Liver (tissue), 2 donors: ENCODE data around the gene ZNF600.
"Not testable (repeated sequence)": the region's sequence is repeated elsewhere in the genome, so short reads cannot be mapped to it uniquely, and the experiment has no call there.

ENCODE experiments used
- YY1 ChIP-seq: IDR thresholded peaks from 2 replicates; pipeline ENCODE4 v1.6.1; 2016; ENCODE audit warnings: antibody characterized with exemption, mild to moderate bottlenecking
- TF ChIP-seq, protein P1 (sequence below): fragments of 150-350 bp; IDR thresholded peaks from 2 replicates; pipeline ENCODE4 v1.5.1; 2017; ENCODE audit warnings: improper control_type of control experiment, low read depth, low read length; ENCODE audit not compliant: missing input control
- TF ChIP-seq, protein P2 (sequence below): IDR thresholded peaks from 2 replicates; pipeline ENCODE4 v1.6.1; 2016; ENCODE audit warnings: antibody characterized with exemption, mild to moderate bottlenecking
- donor health status: healthy.

DNA sequence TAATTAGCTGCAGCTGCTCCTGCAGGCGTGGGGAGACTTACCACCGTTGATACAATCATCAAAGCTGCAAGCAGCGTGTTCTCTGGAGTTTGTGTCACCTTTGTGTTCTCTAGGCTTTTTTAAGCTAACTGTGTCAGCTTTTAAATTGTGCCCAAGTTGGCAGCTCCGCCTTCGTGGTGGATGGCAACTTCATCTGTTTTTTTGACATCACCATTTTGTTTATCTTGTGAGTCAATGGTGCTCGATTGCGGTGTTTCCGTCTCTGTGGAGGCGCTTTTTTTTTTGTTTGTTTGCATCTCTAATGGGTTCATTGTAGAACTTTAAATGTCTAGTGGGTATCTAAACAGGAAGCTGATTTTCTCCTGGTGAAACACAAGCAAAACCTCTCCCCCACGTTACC, 40.7 kb downstream of the ZNF600 start:
- TF ChIP-seq, protein P1, sequence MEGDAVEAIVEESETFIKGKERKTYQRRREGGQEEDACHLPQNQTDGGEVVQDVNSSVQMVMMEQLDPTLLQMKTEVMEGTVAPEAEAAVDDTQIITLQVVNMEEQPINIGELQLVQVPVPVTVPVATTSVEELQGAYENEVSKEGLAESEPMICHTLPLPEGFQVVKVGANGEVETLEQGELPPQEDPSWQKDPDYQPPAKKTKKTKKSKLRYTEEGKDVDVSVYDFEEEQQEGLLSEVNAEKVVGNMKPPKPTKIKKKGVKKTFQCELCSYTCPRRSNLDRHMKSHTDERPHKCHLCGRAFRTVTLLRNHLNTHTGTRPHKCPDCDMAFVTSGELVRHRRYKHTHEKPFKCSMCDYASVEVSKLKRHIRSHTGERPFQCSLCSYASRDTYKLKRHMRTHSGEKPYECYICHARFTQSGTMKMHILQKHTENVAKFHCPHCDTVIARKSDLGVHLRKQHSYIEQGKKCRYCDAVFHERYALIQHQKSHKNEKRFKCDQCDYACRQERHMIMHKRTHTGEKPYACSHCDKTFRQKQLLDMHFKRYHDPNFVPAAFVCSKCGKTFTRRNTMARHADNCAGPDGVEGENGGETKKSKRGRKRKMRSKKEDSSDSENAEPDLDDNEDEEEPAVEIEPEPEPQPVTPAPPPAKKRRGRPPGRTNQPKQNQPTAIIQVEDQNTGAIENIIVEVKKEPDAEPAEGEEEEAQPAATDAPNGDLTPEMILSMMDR, result not testable (repeated sequence)
- TF ChIP-seq, protein P2, sequence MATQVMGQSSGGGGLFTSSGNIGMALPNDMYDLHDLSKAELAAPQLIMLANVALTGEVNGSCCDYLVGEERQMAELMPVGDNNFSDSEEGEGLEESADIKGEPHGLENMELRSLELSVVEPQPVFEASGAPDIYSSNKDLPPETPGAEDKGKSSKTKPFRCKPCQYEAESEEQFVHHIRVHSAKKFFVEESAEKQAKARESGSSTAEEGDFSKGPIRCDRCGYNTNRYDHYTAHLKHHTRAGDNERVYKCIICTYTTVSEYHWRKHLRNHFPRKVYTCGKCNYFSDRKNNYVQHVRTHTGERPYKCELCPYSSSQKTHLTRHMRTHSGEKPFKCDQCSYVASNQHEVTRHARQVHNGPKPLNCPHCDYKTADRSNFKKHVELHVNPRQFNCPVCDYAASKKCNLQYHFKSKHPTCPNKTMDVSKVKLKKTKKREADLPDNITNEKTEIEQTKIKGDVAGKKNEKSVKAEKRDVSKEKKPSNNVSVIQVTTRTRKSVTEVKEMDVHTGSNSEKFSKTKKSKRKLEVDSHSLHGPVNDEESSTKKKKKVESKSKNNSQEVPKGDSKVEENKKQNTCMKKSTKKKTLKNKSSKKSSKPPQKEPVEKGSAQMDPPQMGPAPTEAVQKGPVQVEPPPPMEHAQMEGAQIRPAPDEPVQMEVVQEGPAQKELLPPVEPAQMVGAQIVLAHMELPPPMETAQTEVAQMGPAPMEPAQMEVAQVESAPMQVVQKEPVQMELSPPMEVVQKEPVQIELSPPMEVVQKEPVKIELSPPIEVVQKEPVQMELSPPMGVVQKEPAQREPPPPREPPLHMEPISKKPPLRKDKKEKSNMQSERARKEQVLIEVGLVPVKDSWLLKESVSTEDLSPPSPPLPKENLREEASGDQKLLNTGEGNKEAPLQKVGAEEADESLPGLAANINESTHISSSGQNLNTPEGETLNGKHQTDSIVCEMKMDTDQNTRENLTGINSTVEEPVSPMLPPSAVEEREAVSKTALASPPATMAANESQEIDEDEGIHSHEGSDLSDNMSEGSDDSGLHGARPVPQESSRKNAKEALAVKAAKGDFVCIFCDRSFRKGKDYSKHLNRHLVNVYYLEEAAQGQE, result not testable (repeated sequence)
- TF ChIP-seq YY1, result not testable (repeated sequence)
